ENCODE results near the gene EFTUD2. TPM values are rescaled to one million over a fixed set of nuclear protein-coding genes. Genes with fewer than 3 reads are reported as not detected.

EFTUD2 gene
- total and polyA plus RNA-seq, 2 donors (not counting 1 experiment from before 2014, with no cell fraction given): 43.2 to 133 TPM

DNA sequence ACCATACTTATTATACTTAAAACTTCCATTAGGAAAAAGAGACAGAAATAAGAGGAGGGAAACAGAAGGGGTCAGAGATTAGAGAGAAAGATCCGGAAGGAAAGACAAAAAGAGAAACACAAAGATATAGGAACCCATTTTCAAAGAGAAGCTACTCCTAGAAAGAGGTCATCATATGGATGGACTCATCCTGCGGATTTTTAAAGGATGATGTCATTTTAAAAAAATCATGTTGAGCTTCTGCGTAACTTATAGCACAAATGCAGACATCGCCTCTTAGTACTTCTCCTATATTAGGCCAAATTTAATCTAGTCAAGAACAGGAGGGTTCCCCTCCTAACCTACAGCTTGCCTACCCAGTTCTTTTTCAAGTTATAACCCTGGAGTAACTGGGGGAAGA, 18.1 kb downstream of the EFTUD2 start:
- Histone ChIP-seq H2AFZ (ENCODE audit: insufficient read depth, low read depth, low read length, poor library complexity, severe bottlenecking) (no peak overlapping the region), H3K79me2 (ENCODE audit: control insufficient read depth, insufficient read depth, low read length) (no peaks in the 10 kb centered on the region), H3K27me3 (replicated peaks in 1 of 4; ENCODE audit: control extremely low read depth in 1 of 4, control insufficient read depth in 3 of 4, insufficient read depth in 4 of 4, low read length in 3 of 4) (no peaks in the 10 kb centered on the region), H3K36me3 (replicated peaks in 1 of 2; ENCODE audit: control extremely low read depth in 1 of 2, control insufficient read depth in 1 of 2, extremely low read depth in 1 of 2, insufficient read depth in 2 of 2, low read length in 1 of 2) (peaks cover 16 to 75% of the 10 kb centered on the region in 2 experiments), H3K4me1 (ENCODE audit: control insufficient read depth in 2 of 2, insufficient read depth in 2 of 2, low read length in 2 of 2) (no peaks in the 10 kb centered on the region), H3K4me2 (replicated peaks; ENCODE audit: low read depth, low read length, poor library complexity, severe bottlenecking) (no peak overlapping the region), H3K9me3 (ENCODE audit: control extremely low read depth in 1 of 3, control insufficient read depth in 2 of 3, insufficient read depth in 1 of 3, low read length in 2 of 3) (no peaks in the 10 kb centered on the region), H3K4me3 (ENCODE audit: control extremely low read depth in 1 of 5, extremely low read depth in 1 of 5, insufficient read depth in 1 of 5, low read depth in 2 of 5, low read length in 4 of 5) (no peak overlapping the region), H4K20me1 (ENCODE audit: control insufficient read depth, insufficient read depth, low read length, poor library complexity, severe bottlenecking) (no peaks in the 10 kb centered on the region), H3K9ac (ENCODE audit: low read length) (no peak overlapping the region), H3K27ac (ENCODE audit: low read length in 2 of 2) (no peak overlapping the region)
- ChIA-PET POLR2A (no interaction called here), CTCF (interaction anchor here (0.6 to 1.2 kb wide), 6 partner anchors 10 to 350 kb away, joined by 3 to 4 read pairs (median 4); no protein-coding TSS in a partner anchor)
- TF ChIP-seq EZH2 (IDR thresholded peaks at IDR 0.05; ENCODE audit: borderline replicate concordance, insufficient read depth, low read depth, low read length, poor library complexity, severe bottlenecking) (no peak), CTCF (IDR thresholded peaks at IDR 0.05) (no peak)
- WGBS (ENCODE audit: insufficient coverage): no CpG with 5 or more reads among the region's 4 CpGs
- Mint-ChIP-seq H3K9me3 (ENCODE audit: insufficient read depth) (no peaks in the 10 kb centered on the region), H3K27me3 (no peaks in the 10 kb centered on the region), H3K27ac (no peak overlapping the region), H3K4me1 (no peaks in the 10 kb centered on the region), H3K4me3 (no peak overlapping the region)
- intact Hi-C loops (cut with micrococcal nuclease): no loop called here
- no peak for ATAC-seq (ENCODE audit: low read depth)
- no peak for DNase-seq

GRCh38 chr17:44880062-44880461, 19.2 kb downstream of the EFTUD2 start:
- no peak overlapping the region for H3K4me3 ChIP-seq (ENCODE audit: control extremely low read depth in 1 of 5, extremely low read depth in 1 of 5, insufficient read depth in 1 of 5, low read depth in 2 of 5, low read length in 4 of 5)
- no peaks in the 10 kb centered on the region for H3K79me2 ChIP-seq (ENCODE audit: control insufficient read depth, insufficient read depth, low read length)
- no peak overlapping the region for H3K27ac Mint-ChIP-seq
- no peak overlapping the region for H3K27ac ChIP-seq (ENCODE audit: low read length in 2 of 2)
- H3K36me3 ChIP-seq (replicated peaks in 1 of 2; ENCODE audit: control extremely low read depth in 1 of 2, control insufficient read depth in 1 of 2, extremely low read depth in 1 of 2, insufficient read depth in 2 of 2, low read length in 1 of 2): peaks cover 16 to 75% of the 10 kb centered on the region in 2 experiments
- no peak overlapping the region for H3K9ac ChIP-seq (ENCODE audit: low read length)
- intact Hi-C loops (cut with micrococcal nuclease): no loop called here
- no peaks in the 10 kb centered on the region for H3K9me3 ChIP-seq (ENCODE audit: control extremely low read depth in 1 of 3, control insufficient read depth in 2 of 3, insufficient read depth in 1 of 3, low read length in 2 of 3)
- DNase-seq (no peak), ATAC-seq (ENCODE audit: low read depth) (no peak)
- ChIA-PET POLR2A (no interaction called here), CTCF (interaction anchor here (1.9 to 3.6 kb wide), 3 partner anchors 15 to 142 kb away, joined by 5 to 25 read pairs (median 16); no protein-coding TSS in a partner anchor)
- H3K4me3 Mint-ChIP-seq: no peak overlapping the region
- H3K9me3 Mint-ChIP-seq (ENCODE audit: insufficient read depth): no peaks in the 10 kb centered on the region
- H4K20me1 ChIP-seq (ENCODE audit: control insufficient read depth, insufficient read depth, low read length, poor library complexity, severe bottlenecking): no peaks in the 10 kb centered on the region
- H3K27me3 ChIP-seq (replicated peaks in 1 of 4; ENCODE audit: control extremely low read depth in 1 of 4, control insufficient read depth in 3 of 4, insufficient read depth in 4 of 4, low read length in 3 of 4): no peaks in the 10 kb centered on the region
- no peaks in the 10 kb centered on the region for H3K4me1 Mint-ChIP-seq
- no peaks in the 10 kb centered on the region for H3K4me1 ChIP-seq (ENCODE audit: control insufficient read depth in 2 of 2, insufficient read depth in 2 of 2, low read length in 2 of 2)
- 100% methylated on average over 1 of the region's 2 CpGs for WGBS (ENCODE audit: insufficient coverage)
- H2AFZ ChIP-seq (ENCODE audit: insufficient read depth, low read depth, low read length, poor library complexity, severe bottlenecking): no peak overlapping the region
- TF ChIP-seq CTCF (IDR thresholded peaks at IDR 0.05) (no peak), EZH2 (IDR thresholded peaks at IDR 0.05; ENCODE audit: borderline replicate concordance, insufficient read depth, low read depth, low read length, poor library complexity, severe bottlenecking) (no peak)
- H3K4me2 ChIP-seq (replicated peaks; ENCODE audit: low read depth, low read length, poor library complexity, severe bottlenecking): no peak overlapping the region
- no peaks in the 10 kb centered on the region for H3K27me3 Mint-ChIP-seq

All from B cell (primary cell).